ENCODE measurements around the gene ARHGAP10.

DNA sequence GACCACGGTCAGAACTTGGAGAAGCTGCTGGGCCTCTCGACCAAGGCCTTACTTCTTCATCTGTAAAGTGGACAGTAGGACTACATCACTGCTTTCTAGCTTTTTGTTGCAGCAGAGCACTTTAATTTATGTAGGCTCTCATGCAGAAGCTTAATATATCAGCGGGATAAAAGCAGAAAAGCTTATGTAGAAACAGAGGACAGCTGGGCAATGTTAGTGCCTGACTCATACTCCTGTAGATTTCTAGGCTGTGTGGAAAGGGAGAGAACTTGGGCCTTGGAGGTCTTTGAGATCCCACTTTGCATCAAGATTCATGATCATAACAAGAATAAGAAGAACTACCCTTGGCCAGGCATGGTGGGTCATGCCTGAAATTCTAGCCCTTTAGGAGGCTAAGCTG, 91.2 kb downstream of the ARHGAP10 start:
- TF ChIP-seq, protein P1, sequence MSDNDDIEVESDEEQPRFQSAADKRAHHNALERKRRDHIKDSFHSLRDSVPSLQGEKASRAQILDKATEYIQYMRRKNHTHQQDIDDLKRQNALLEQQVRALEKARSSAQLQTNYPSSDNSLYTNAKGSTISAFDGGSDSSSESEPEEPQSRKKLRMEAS (IDR thresholded peaks at IDR 0.05), result no peak
- no peak for TF ChIP-seq EP300 (IDR thresholded peaks at IDR 0.05; ENCODE audit: borderline replicate concordance)
- no peak for TF ChIP-seq YY1 (IDR thresholded peaks at IDR 0.05; ENCODE audit: low read depth)
- no peak for TF ChIP-seq NFIC (IDR thresholded peaks at IDR 0.05)
- no peak for TF ChIP-seq TCF12 (IDR thresholded peaks at IDR 0.05; ENCODE audit: low read depth)
- no peak for TF ChIP-seq CREB1 (IDR thresholded peaks at IDR 0.05; ENCODE audit: low read depth)
- TF ChIP-seq RAD21 (IDR thresholded peaks at IDR 0.05; ENCODE audit: low read depth), result no peak
- TF ChIP-seq TAF1 (IDR thresholded peaks at IDR 0.05; ENCODE audit: low read depth), result no peak
- TF ChIP-seq, protein P2, sequence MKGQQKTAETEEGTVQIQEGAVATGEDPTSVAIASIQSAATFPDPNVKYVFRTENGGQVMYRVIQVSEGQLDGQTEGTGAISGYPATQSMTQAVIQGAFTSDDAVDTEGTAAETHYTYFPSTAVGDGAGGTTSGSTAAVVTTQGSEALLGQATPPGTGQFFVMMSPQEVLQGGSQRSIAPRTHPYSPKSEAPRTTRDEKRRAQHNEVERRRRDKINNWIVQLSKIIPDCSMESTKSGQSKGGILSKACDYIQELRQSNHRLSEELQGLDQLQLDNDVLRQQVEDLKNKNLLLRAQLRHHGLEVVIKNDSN (IDR thresholded peaks at IDR 0.05), result no peak
